Measurements from ENCODE around the gene PRDX2.

Gene PRDX2

DNA sequence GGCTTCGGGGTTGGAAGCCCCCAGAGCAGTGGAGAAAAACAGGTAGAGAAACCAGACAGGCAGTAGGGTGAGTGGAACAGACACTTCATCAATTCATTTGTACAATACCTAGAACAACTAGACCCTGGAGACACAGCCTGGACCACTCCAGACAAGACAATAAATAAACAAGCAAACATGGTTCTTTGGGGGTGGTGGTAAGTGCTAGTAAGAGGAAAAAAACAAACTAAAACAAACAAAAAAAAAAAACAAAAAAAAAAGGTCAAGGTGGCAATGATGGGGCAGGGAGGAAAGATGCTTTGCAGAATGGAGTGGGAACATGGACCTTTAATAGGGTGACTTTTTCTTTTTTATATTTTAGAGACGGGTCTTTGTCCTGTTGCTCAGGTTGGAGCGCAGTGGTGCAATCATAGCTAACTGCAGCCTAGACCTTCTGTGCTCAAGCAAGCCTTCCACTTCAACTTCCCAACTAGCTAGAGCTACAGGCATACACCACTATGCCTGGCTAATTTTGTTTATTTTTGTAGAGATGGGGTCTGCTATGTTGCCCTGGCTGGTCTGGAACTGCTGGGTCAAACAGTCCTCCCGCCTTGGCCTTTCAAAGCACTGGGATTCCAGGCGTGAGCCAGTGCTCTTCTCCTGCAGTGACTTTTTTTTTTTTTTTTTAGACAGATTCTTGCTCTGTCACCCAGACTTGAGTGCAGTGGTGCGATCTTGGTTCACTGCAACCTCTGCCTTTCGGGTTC, 7.2 kb downstream of the PRDX2 start:
- H3K36me3 ChIP-seq (ENCODE audit: insufficient read depth, insufficient read length, low read length) = peaks cover 14% of the 10 kb centered on the region
- TF ChIP-seq YY1 (IDR thresholded peaks at IDR 0.05; ENCODE audit: insufficient read depth, insufficient read length) (no peak), SUZ12 (IDR thresholded peaks at IDR 0.05; ENCODE audit: extremely low read depth, insufficient read depth, insufficient read length) (no peak), ZNF274 (IDR thresholded peaks at IDR 0.05; ENCODE audit: low read depth, low read length) (no peak)
- H3K27me3 ChIP-seq (ENCODE audit: insufficient read depth, insufficient read length) = peaks cover 25% of the 10 kb centered on the region
- H3K9ac ChIP-seq (ENCODE audit: insufficient read length, low read depth) = peak overlapping the region; percentile 95
- peak overlapping the region; percentile 72 for H3K4me3 ChIP-seq (ENCODE audit: insufficient read length, low read depth)
- peaks cover 13% of the 10 kb centered on the region for H3K4me1 ChIP-seq (ENCODE audit: insufficient read depth, insufficient read length)
- H3K9me3 ChIP-seq (ENCODE audit: insufficient read depth, low read length) = no peaks in the 10 kb centered on the region
- no peak for DNase-seq (ENCODE audit: low read depth, low spot score)

DNA sequence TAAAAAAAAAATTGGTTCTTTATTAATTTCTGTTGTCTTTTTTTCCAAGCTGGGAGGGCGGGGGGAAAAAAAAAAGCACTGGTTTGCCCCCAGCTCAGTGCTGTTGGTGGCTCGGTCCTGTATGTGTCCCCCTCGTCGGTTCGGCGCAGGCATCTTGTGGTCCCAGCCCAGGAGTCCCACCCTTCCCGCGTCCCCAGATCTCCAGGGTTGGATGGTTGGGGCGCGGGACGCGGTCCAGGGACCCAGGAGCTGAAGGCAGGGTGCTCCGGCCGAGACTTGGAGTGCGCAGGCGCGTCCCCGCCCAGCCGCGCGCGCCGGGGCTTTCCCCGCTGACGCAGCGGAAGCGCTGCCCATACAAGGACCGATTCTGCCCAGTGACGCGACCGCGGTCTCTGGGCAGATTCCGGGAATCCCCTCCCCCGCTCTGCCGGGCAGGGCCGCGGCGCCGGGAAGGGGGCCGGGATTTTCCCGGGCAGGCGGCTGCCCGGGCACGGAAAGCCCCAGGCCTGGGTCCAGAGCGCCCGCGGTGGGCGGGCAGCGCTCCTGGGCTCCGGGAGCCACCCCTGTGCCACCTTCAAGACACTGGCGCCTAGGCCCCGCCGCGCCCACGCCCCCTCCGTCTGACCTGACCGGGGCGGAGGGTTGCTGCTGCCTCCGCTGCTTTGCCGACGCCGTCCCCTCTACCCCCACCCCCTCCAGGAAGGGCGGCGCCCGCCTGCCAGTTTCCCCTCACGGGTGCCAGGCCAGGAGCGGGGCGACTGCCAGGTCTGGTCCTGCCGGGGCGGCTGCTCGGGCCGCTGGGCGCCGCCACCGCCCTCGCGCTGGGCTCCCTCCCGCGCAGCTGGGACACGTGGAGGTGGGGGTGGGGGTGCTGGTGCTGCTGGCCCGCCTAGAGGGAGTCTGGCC, 8.1 kb downstream of the PRDX2 start:
- H3K4me1 ChIP-seq (ENCODE audit: insufficient read depth, insufficient read length) = peaks cover 19% of the 10 kb centered on the region
- peak overlapping the region; percentile 95 for H3K9ac ChIP-seq (ENCODE audit: insufficient read length, low read depth)
- H3K9me3 ChIP-seq (ENCODE audit: insufficient read depth, low read length) = no peaks in the 10 kb centered on the region
- H3K36me3 ChIP-seq (ENCODE audit: insufficient read depth, insufficient read length, low read length) = peaks cover 8% of the 10 kb centered on the region
- H3K4me3 ChIP-seq (ENCODE audit: insufficient read length, low read depth) = peak overlapping the region; percentile 72
- no peak for TF ChIP-seq YY1 (IDR thresholded peaks at IDR 0.05; ENCODE audit: insufficient read depth, insufficient read length)
- TF ChIP-seq SUZ12 (IDR thresholded peaks at IDR 0.05; ENCODE audit: extremely low read depth, insufficient read depth, insufficient read length) = no peak
- no peak for TF ChIP-seq ZNF274 (IDR thresholded peaks at IDR 0.05; ENCODE audit: low read depth, low read length)
- peaks cover 25% of the 10 kb centered on the region for H3K27me3 ChIP-seq (ENCODE audit: insufficient read depth, insufficient read length)
- peak; percentile 85 for DNase-seq (ENCODE audit: low read depth, low spot score)

DNA sequence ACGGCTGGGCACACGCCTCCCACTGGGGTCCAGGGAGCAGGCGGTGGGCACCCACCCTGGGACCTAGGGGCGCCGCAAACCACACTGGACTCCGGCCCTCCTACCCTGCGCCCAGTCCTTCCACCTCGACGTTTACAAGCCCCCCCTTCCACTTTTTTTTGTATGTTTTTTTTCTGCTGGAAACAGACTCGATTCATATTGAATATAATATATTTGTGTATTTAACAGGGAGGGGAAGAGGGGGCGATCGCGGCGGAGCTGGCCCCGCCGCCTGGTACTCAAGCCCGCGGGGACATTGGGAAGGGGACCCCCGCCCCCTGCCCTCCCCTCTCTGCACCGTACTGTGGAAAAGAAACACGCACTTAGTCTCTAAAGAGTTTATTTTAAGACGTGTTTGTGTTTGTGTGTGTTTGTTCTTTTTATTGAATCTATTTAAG, 8.7 kb downstream of the PRDX2 start:
- H3K27me3 ChIP-seq (ENCODE audit: insufficient read depth, insufficient read length) = peaks cover 25% of the 10 kb centered on the region
- peak overlapping the region; percentile 95 for H3K9ac ChIP-seq (ENCODE audit: insufficient read length, low read depth)
- no peak for DNase-seq (ENCODE audit: low read depth, low spot score)
- peak overlapping the region; percentile 72 for H3K4me3 ChIP-seq (ENCODE audit: insufficient read length, low read depth)
- peaks cover 8% of the 10 kb centered on the region for H3K36me3 ChIP-seq (ENCODE audit: insufficient read depth, insufficient read length, low read length)
- H3K9me3 ChIP-seq (ENCODE audit: insufficient read depth, low read length) = no peaks in the 10 kb centered on the region
- TF ChIP-seq ZNF274 (IDR thresholded peaks at IDR 0.05; ENCODE audit: low read depth, low read length) (no peak), YY1 (IDR thresholded peaks at IDR 0.05; ENCODE audit: insufficient read depth, insufficient read length) (no peak), SUZ12 (IDR thresholded peaks at IDR 0.05; ENCODE audit: extremely low read depth, insufficient read depth, insufficient read length) (no peak)
- peaks cover 22% of the 10 kb centered on the region for H3K4me1 ChIP-seq (ENCODE audit: insufficient read depth, insufficient read length)

DNA sequence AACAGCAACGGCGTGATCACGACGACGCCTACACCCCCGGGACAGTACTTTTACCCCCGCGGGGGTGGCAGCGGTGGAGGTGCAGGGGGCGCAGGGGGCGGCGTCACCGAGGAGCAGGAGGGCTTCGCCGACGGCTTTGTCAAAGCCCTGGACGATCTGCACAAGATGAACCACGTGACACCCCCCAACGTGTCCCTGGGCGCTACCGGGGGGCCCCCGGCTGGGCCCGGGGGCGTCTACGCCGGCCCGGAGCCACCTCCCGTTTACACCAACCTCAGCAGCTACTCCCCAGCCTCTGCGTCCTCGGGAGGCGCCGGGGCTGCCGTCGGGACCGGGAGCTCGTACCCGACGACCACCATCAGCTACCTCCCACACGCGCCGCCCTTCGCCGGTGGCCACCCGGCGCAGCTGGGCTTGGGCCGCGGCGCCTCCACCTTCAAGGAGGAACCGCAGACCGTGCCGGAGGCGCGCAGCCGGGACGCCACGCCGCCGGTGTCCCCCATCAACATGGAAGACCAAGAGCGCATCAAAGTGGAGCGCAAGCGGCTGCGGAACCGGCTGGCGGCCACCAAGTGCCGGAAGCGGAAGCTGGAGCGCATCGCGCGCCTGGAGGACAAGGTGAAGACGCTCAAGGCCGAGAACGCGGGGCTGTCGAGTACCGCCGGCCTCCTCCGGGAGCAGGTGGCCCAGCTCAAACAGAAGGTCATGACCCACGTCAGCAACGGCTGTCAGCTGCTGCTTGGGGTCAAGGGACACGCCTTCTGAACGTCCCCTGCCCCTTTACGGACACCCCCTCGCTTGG, 9.3 kb downstream of the PRDX2 start:
- H3K4me1 ChIP-seq (ENCODE audit: insufficient read depth, insufficient read length) = peaks cover 22% of the 10 kb centered on the region

DNA sequence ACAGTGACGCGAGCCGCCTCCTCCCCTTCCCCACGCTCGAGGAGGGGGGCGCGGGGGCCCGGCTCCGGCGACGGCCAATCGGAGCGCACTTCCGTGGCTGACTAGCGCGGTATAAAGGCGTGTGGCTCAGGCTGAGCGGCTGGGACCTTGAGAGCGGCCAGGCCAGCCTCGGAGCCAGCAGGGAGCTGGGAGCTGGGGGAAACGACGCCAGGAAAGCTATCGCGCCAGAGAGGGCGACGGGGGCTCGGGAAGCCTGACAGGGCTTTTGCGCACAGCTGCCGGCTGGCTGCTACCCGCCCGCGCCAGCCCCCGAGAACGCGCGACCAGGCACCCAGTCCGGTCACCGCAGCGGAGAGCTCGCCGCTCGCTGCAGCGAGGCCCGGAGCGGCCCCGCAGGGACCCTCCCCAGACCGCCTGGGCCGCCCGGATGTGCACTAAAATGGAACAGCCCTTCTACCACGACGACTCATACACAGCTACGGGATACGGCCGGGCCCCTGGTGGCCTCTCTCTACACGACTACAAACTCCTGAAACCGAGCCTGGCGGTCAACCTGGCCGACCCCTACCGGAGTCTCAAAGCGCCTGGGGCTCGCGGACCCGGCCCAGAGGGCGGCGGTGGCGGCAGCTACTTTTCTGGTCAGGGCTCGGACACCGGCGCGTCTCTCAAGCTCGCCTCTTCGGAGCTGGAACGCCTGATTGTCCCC, 10.1 kb downstream of the PRDX2 start, which contains the start of gene JUNB:
Gene JUNB, plus strand, starts transcription at position 142 of the 706 bp plus-strand sequence. Its CDS starts 286 bp downstream, at position 428.
- H3K4me3 ChIP-seq (ENCODE audit: insufficient read length, low read depth) = peak within 1 kb of the TSS; percentile 72
- peaks cover 25% of the 10 kb centered on the region for H3K4me1 ChIP-seq (ENCODE audit: insufficient read depth, insufficient read length)
- TF ChIP-seq ZNF274 (IDR thresholded peaks at IDR 0.05; ENCODE audit: low read depth, low read length) = no peak
- no peak for TF ChIP-seq YY1 (IDR thresholded peaks at IDR 0.05; ENCODE audit: insufficient read depth, insufficient read length)
- H3K9ac ChIP-seq (ENCODE audit: insufficient read length, low read depth) = peak within 1 kb of the TSS; percentile 95
- no peak for DNase-seq (ENCODE audit: low read depth, low spot score)
- peaks cover 2% of the 10 kb centered on the region for H3K36me3 ChIP-seq (ENCODE audit: insufficient read depth, insufficient read length, low read length)
- no peaks in the 10 kb centered on the region for H3K9me3 ChIP-seq (ENCODE audit: insufficient read depth, low read length)
- H3K27me3 ChIP-seq (ENCODE audit: insufficient read depth, insufficient read length) = peaks cover 25% of the 10 kb centered on the region

More for the DNA sequence above, 9.3 kb downstream of the PRDX2 start:
- Histone ChIP-seq H3K27me3 (ENCODE audit: insufficient read depth, insufficient read length) (peaks cover 25% of the 10 kb centered on the region), H3K36me3 (ENCODE audit: insufficient read depth, insufficient read length, low read length) (peaks cover 8% of the 10 kb centered on the region), H3K9ac (ENCODE audit: insufficient read length, low read depth) (peak overlapping the region; percentile 95), H3K9me3 (ENCODE audit: insufficient read depth, low read length) (no peaks in the 10 kb centered on the region), H3K4me3 (ENCODE audit: insufficient read length, low read depth) (peak overlapping the region; percentile 72)
- DNase-seq (ENCODE audit: low read depth, low spot score) = no peak
- no peak for TF ChIP-seq ZNF274 (IDR thresholded peaks at IDR 0.05; ENCODE audit: low read depth, low read length)
- TF ChIP-seq SUZ12 (IDR thresholded peaks at IDR 0.05; ENCODE audit: extremely low read depth, insufficient read depth, insufficient read length) = no peak
- TF ChIP-seq YY1 (IDR thresholded peaks at IDR 0.05; ENCODE audit: insufficient read depth, insufficient read length) = no peak

DNA sequence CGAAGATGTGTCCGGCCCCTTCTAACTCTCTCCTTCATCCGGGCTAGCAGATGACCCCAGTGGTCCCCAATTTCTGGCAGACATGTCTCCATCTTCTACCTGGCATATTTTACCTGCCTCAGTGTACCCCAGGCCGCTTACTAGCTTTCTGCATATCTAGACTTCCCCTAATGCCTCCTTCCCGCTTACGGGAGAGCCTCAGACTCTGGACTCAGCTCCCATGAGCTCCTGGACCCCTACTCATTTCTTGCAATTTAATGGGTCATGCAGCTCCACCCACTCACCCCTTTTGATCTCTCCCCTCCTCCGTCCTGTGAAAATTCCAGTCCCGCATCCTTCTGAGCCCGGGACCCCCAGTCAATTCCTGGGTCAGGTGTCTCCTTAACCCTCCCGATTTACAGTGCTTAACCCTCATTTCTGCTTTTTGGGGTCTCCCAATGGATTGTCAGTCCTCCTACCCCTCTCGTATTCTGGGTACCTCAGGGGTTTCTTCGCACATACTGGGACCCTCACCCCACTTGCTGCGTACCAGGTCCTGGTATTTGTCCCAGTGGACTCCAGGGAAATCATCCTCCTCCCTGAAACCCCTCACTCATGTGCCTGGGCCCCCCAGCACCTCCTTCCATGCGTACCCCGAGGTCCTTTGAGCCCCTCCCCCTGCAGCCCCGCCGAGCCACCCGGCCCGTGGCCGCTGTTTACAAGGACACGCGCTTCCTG, 10.8 kb downstream of the PRDX2 start:
- TF ChIP-seq ZNF274 (IDR thresholded peaks at IDR 0.05; ENCODE audit: low read depth, low read length) = no peak
- no peak for TF ChIP-seq YY1 (IDR thresholded peaks at IDR 0.05; ENCODE audit: insufficient read depth, insufficient read length)
- TF ChIP-seq SUZ12 (IDR thresholded peaks at IDR 0.05; ENCODE audit: extremely low read depth, insufficient read depth, insufficient read length) = no peak
- Histone ChIP-seq H3K4me1 (ENCODE audit: insufficient read depth, insufficient read length) (peaks cover 30% of the 10 kb centered on the region), H3K9ac (ENCODE audit: insufficient read length, low read depth) (peak overlapping the region; percentile 80), H3K27me3 (ENCODE audit: insufficient read depth, insufficient read length) (peaks cover 25% of the 10 kb centered on the region), H3K4me3 (ENCODE audit: insufficient read length, low read depth) (peak overlapping the region; percentile 50), H3K36me3 (ENCODE audit: insufficient read depth, insufficient read length, low read length) (peaks cover 2% of the 10 kb centered on the region), H3K9me3 (ENCODE audit: insufficient read depth, low read length) (no peaks in the 10 kb centered on the region)
- no peak for DNase-seq (ENCODE audit: low read depth, low spot score)

All from NT2/D1 (cell line).